ENCODE results near the gene EVX1. TPM values are rescaled to one million over a fixed set of nuclear protein-coding genes. Genes with fewer than 3 reads are reported as not detected.

Gene EVX1
- total and polyA plus RNA-seq, 2 of the 8 experiments (the other 6 are each of a cell fraction or from before 2014, with no cell fraction given) = not detected

- Histone ChIP-seq H4K20me1 (replicated peaks in 1 of 2; ENCODE audit: control insufficient read depth in 1 of 2, insufficient read depth in 2 of 2, low read length in 2 of 2) (peaks cover 33 to 43% of the 10 kb centered on the region in 2 experiments), H3K14ac (ENCODE audit: insufficient read length) (no peak overlapping the region), H3K4me2 (ENCODE audit: insufficient read depth in 1 of 2, low read depth in 2 of 2, low read length in 2 of 2) (peak overlapping the region; percentile 33 to 48; a peak in 3 of 4 replicates), H2BK20ac (ENCODE audit: low read length) (no peak overlapping the region), H2BK120ac (replicated peaks; ENCODE audit: low read depth, low read length) (no peak overlapping the region), H2BK12ac (ENCODE audit: low read depth, low read length) (no peak overlapping the region), H4K8ac (ENCODE audit: extremely low read depth, insufficient read depth, low read length) (peak overlapping the region; percentile 78), H3K9me3 (ENCODE audit: insufficient read depth in 2 of 2, low read depth in 1 of 2, low read length in 1 of 2) (no peaks in the 10 kb centered on the region; a peak in 1 of 4 replicates), H3K23me2 (ENCODE audit: low read depth, low read length) (no peaks in the 10 kb centered on the region; the same call in 1 of the 2 replicates), H3K4ac (replicated peaks; ENCODE audit: insufficient read length, low read depth, low read length) (no peak overlapping the region), H3K4me3 (ENCODE audit: extremely low read depth in 1 of 4, insufficient read depth in 2 of 4, low read depth in 3 of 4, low read length in 4 of 4) (peak overlapping the region in 2 of 4 experiments; percentile 5 to 40; a peak in 2 of 8 replicates), H3K18ac (ENCODE audit: extremely low read depth, low read length) (no peak overlapping the region), H3K9ac (replicated peaks in 1 of 4; ENCODE audit: extremely low read depth in 1 of 4, low read depth in 3 of 4, low read length in 3 of 4) (no peak overlapping the region), H3K56ac (replicated peaks; ENCODE audit: insufficient read length, low read depth, low read length) (no peak overlapping the region), H2BK5ac (ENCODE audit: low read depth, low read length) (no peak overlapping the region), H2AFZ (ENCODE audit: low read length) (no peak overlapping the region; the same call in 1 of the 2 replicates), H2AK5ac (ENCODE audit: low read depth, low read length) (no peak overlapping the region), H3K23ac (ENCODE audit: insufficient read length) (no peak overlapping the region), H3K79me1 (ENCODE audit: low read depth, low read length) (no peaks in the 10 kb centered on the region; the same call in 1 of the 2 replicates), H2BK15ac (ENCODE audit: low read length) (no peak overlapping the region), H3K79me2 (ENCODE audit: control insufficient read depth in 1 of 2, insufficient read depth in 2 of 2, low read length in 2 of 2) (no peaks in the 10 kb centered on the region), H3K27ac (ENCODE audit: low read depth, low read length) (no peak overlapping the region), H4K5ac (ENCODE audit: insufficient read length, low read depth, low read length) (no peak overlapping the region), H3K36me3 (ENCODE audit: control insufficient read depth in 2 of 4, insufficient read depth in 4 of 4, low read length in 3 of 4) (peaks cover 0 to 16% (median 0%) of the 10 kb centered on the region in 4 experiments; a peak in 1 of 8 replicates), H3K4me1 (replicated peaks in 1 of 4; ENCODE audit: control insufficient read depth in 3 of 4, insufficient read depth in 4 of 4, low read length in 3 of 4) (peaks cover 0 to 8% (median 2%) of the 10 kb centered on the region in 4 experiments; a peak in 5 of 7 replicates), H4K91ac (replicated peaks; ENCODE audit: insufficient read length, low read length) (no peak overlapping the region), H3K27me3 (replicated peaks in 1 of 4; ENCODE audit: control insufficient read depth in 3 of 4, extremely low read depth in 1 of 4, insufficient read depth in 3 of 4, low read length in 3 of 4) (peaks cover 83 to 100% (median 95%) of the 10 kb centered on the region in 4 experiments)
- FAIRE-seq (no peak), DNase-seq (ENCODE audit: low read depth in 1 of 2, low spot score in 2 of 2) (peak in 1 of 2 experiments; percentile 77)
- CTCF ChIA-PET (ENCODE audit: partially characterized antibody) = interaction anchor here (0.7 to 3.9 kb wide), 13 partner anchors 9 to 881 kb away, joined by 3 to 23 read pairs (median 4); no protein-coding TSS in a partner anchor
- WGBS, 2 experiments (ENCODE audit: extremely low coverage in 1 of 2, insufficient coverage in 1 of 2, insufficient read length in 1 of 2, insufficient replicate concordance in 2 of 2, low coverage in 1 of 2, low lambda C conversion rate in 2 of 2, missing lambda C conversion rate in 1 of 2) = 5% methylated on average over 54 of the region's 93 CpGs; no CpG with 5 or more reads in 1 of the 2 experiments
- POLR2A ChIA-PET (ENCODE audit: partially characterized antibody) = interaction anchor here (1.0 to 1.5 kb wide), 2 partner anchors 10 to 12 kb away, joined by 3 to 5 read pairs; no protein-coding TSS in a partner anchor
- no peak for TF ChIP-seq CHD1 (IDR thresholded peaks at IDR 0.05; ENCODE audit: low read depth, low read length)
- no peak for TF ChIP-seq HDAC2 (IDR thresholded peaks at IDR 0.05; ENCODE audit: borderline replicate concordance in 1 of 2, low read depth in 2 of 2, low read length in 2 of 2)
- peak; percentile 98 for TF ChIP-seq EZH2 (IDR thresholded peaks at IDR 0.05; ENCODE audit: low read depth, low read length, severe bottlenecking)
- no peak for TF ChIP-seq ASH2L (IDR thresholded peaks at IDR 0.05; ENCODE audit: low read length)
- no peak for TF ChIP-seq TCF12 (IDR thresholded peaks at IDR 0.05; ENCODE audit: low read depth, low read length)
- TF ChIP-seq KDM4A (IDR thresholded peaks at IDR 0.05; ENCODE audit: low read depth, low read length, severe bottlenecking) = peak; percentile 42
- TF ChIP-seq RNF2 (IDR thresholded peaks at IDR 0.05; ENCODE audit: borderline replicate concordance, low read depth, low read length, missing control alignments, poor library complexity, severe bottlenecking) = peak; percentile 96
- no peak for TF ChIP-seq PHF8 (conservative IDR thresholded peaks at IDR 0.05; ENCODE audit: low read depth, low read length)
- TF ChIP-seq TEAD4 (IDR thresholded peaks at IDR 0.05; ENCODE audit: low read depth, low read length) = no peak
- TF ChIP-seq KDM5A (IDR thresholded peaks at IDR 0.05; ENCODE audit: low read length) = no peak
These were observed 43.5 kb upstream of the EVX1 start for GRCh38 chr7:27198871-27199801.

Data from H1 (cell line).